Fibroblast of skin of abdomen (primary cell): ENCODE results near the gene CFAP46.
"Not testable (repeated sequence)": the region's sequence is repeated elsewhere in the genome, so short reads cannot be mapped to it uniquely, and the experiment has no call there.

Source experiments
- DNase-seq: peaks from one replicate; pipeline ENCODE4 v3.0.0-alpha.2; 2013

Gene CFAP46

DNA sequence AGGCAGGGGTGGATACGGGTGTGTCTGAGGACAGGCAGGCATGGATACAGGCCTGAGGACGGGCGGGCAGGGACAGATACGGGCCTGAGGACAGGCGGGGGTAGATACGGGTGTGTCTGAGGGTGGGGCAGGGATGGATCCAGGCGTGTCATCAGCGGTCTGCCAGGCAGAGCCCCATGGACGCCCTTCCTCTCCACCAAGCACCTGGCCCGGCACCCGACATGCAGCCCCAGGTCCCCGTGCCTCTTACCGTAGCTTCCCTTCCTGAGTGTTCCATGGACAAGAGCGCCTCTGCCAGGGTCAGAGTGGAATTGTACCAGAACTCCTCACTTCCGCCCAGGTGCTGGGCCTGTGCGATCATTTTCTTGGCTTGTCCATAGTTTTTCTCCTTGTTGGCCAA lies 81.8 kb downstream of the CFAP46 start:
- DNase-seq: no peak

DNA sequence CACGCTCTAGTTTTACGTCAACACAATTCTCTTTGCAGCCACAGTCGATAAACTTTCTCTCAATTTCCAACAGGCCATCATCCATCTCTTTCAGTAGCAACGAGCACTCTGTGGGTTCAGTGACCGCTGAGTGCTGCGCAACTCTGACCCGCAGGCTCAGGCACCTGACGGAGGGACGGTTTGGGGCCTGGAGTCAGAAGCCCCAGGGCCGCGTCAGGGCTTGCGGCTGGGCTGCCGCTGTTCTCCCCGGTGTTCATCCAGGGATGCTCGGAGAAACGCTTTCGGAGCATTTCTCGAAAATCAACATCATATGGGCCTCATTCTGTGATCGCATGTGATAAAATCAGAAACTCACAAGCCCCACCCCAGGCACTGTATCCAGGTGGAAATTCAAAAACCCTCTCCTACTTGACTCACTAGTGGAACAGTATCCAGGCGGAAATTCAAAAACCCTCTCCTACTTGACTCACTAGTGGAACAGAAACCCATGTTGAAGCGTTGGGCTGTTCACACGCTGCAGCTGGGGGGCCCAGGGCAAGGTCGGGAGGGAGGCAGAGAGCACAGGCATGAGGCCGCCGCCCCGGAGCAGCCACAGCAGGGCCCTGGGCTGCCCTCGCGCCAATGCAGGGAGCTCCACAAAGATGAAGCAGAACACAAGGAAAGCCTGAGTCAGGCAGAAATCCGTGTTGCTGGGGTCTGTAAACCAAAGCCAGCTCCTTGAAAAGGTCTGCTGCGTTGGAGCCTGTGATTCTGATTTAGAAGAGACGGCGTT lies 83.1 kb downstream of the CFAP46 start:
- no peak for DNase-seq

DNA sequence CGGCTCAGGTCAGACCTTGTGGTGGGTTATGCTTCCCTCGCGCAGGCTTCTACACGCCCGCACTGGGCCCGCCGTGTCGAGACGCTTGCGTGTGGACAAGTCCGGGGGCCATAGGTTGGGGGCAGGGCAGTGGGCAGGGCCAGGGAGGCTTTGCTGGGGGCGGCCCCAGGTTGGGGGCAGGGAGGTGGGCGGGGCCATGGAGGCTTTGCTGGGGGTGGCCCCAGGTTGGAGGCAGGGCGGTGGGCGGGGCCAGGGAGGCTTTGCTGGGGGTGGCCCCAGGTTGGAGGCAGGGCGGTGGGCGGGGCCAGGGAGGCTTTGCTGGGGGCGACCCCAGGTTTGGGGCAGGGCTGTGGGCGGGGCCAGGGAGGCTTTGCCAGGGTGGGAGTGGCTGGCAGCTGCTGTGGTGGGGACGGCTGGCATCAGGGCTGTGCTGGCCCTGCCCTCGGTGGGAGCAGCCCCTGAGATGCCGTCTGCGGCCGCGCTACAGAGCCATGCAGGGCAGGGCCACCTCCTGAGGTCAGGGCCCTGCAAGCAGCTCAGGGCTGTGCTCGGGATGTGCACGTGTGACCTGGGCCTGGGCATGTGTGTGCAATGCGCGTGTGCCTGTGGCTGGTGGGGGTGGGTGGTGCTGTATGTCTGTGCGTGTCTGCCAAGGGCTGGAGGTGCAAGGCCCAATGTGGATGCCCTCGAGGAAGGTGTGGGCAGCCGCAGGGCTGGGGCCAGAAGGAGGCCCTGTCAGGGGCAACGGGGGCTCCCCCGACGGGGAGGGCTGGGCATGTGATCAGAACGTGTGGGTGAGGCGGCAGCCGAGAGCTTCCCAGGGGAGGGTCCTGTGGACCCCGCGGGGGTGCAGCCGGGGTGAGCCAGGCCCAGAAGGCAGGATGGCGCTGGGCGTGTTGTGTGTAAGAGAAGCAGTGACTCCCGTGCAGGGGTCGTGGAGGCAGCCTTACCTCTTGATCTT lies 84.0 kb downstream of the CFAP46 start:
- no peak for DNase-seq

DNA sequence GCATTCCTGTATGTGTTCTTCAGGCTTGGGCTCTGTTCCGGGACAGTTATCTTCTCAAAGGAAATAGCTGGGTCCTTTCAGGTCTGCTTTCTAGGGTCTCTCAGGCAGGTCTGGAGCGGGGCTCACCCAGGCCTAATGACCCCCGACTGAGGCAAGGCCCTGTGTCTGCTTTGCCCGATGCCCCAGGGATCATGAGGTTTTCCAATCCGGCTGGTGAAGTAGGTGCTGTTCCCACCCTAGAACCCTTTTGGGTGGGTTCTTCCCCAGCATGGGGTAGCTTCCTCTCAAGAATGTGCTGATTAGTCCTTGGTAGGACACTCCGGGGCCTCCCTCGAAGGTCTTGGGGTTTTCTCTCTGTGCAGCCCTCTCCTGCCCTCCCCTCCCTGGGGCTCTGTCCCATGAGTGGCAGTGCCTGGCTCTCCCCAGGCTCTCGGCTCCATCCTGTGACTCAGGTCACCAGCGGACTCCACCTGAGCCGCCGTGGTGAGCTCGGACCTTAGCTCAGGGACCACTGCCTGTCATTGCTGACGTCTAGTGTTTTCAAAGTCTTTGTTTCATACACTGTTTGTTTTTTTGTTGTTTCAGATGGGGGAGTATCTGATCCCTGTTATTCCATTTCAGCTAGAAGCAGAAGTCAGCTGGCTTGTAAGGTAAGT lies 85.4 kb downstream of the CFAP46 start:
- no peak for DNase-seq

DNA sequence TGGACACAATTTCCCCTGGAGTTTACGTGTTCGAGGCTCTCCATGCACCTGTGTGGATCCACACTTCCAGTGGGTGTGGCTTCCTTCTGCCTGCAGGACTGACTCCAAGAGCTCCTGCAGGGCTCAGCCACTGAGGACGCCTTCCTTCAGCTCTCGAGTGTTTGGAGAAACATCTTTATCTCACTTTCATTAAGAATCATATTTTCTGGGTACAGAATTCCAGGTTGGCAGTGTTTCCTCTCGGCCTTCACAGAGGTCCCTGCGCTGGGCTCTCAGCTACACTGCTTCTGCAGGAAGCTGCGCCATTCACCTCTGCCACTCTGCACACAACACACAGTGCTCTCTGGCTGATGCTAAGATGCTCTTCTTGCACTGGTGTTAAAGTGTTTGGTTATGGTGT lies 86.5 kb downstream of the CFAP46 start:
- no peak for DNase-seq

DNA sequence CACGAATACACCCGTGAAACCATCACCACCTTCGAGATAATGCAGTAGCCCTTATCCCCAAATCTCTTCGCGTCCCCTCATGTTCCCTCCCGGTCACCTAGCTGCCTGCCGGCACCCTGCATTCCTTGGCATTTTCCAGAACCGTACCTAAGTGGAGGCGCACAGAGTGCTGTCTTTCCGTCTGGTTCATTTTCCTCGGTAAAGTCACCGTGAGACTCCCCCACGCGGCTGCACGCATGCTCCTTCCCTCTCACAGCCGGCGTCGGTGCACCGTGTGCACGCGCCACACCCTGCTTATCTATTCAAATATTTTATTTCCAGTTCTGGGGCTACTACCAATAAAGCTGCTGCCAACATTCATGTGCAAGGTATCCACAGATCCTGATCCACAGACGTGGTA lies 90.9 kb downstream of the CFAP46 start:
- no peak for DNase-seq

DNA sequence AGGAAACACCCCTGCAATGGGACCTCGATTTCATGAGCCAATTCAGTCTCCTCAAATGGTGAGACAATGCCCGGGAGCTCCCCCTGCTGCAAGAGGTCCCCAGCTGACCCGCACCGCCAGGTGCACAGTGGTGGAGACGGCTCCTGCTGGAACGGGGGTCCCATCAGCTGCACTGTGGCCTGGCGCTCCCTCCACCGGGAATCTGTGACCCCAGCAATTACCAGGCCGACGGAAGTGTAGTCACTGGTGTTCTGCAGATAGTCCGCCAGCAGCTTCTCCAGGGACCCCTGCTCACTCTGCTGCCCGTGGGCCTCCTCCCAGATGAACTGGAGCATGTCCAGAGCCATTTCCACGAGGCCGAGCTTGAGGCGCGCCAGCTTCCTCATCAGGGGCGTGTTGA lies 91.5 kb downstream of the CFAP46 start:
- no peak for DNase-seq

DNA sequence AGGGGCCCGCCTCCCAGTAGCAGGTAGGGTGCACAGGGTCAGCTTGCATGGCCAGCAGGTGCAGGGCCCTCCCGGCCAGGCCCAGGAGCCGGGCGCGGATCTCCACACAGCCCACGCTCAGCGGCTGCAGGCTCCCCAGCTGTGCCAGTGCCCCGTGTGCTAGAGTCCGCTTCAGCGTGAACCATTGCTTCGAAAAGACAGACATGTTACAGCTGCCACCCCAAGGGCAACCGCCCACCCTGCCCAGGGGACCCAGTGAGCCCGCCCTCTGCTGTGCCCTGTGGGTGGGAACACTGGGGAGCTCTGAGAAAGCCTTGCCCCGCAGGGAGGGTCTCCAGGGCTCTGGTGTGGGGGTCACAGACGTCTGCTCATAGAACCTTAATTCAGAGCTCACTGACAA lies 92.1 kb downstream of the CFAP46 start:
- DNase-seq: no peak

DNA sequence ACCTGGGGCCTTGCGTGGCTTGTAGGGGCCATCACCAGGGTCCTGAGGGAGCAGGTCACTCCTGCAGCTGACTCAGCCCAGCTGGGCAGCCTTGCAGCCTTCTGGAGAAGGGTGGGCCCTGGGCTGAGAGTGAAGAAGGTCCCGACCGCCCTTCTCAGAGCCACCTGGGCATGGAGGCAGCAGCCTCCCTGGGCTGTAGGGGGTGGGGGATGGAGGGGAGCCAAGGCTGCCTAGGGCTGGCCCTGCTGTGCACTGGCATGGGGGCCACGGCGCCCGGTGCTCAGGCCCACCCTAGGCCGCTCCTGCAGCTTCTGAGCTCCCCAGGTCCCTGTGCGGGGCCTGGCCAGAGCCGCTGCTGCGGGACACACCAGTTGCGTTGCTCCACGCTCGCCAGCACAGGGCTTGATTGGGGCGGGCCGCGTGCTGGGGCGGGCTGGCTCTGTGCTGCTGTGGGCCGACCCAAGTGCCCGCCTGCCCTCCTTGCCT lies 92.8 kb downstream of the CFAP46 start:
- DNase-seq: no peak

DNA sequence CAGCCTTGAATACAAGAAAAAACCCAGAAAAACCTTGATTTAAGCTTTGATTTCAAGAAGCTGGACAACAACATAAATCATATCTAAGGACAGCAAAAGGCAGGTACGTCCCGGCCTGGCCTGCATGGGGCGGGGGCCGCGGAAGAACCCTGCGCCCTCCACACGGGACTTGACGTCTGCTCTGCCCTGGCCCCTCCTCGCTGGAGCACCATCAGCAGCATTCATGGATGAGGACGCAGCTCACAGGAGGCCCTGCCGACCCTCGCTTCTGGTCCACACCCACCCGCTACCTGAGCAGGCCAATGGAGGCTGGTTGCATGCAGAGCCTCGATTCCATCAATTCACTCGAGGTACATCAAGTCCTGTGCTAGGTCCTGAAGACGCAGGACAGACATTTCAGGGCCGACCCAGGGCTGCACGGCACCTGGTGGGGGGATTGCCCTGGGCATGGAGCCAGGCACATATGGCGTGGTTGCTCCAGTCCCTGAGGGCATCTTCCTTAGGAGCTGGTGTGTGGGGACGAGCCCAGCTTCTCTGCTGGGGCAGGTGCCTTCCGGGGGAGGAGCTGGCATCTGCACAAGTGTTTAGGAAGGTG lies 93.3 kb downstream of the CFAP46 start:
- no peak for DNase-seq

DNA sequence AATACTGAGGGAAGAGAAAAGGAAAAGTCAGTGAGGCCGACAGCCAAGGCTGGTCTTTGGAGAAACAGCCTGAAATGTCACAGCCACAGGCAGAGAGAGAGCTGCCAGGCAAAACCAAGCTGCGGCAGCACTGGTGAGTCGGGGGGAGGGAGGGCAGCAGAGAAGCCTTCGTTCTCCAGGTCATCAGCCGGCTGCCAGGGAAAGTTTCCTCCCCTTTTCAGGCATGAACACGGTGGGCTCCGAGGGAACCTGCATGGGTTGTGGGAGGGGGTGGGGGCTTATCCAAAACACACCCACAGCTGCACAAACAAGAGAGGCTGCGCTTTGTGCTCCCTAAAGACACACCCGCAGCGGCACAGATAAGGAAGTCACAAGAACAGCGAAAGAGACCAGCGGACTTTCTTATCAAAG lies 94.1 kb downstream of the CFAP46 start:
- no peak for DNase-seq

DNA sequence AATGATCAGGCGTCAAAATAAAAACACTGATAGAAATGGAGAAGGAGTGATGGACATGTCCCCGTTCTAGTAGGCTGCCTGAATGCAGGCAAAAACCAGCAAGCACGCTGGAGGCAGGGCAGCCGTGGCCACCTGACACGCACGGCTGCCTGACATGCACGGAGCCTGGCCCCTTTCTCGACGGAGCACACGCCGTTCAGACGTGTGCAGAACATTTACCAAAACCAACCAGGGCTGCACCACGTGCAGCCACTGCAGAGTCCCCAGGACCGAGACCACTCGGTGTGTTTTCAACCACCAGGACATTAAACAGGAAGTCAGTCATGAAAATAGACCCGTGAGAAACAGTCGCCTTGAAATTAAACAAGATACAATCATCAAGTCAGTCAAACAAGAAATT lies 94.5 kb downstream of the CFAP46 start:
- no peak for DNase-seq

DNA sequence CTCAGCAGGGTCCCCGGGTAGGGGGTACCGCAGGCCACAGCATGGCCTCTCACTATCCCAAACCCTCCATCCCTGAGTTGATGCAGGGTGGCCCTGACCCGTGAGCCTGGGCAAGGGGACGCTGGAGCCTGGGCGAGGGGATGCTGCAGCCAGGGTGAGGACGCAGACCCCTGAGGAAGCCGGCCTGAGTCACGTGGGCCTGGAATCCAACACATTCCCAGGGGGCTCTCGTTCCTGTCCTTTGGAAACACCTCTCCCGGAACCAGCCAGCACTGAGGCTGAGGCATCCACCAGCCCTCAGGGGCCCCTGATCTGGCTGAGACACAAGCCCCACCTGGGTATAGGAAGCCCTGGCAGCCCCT lies 95.0 kb downstream of the CFAP46 start:
- no peak for DNase-seq

DNA sequence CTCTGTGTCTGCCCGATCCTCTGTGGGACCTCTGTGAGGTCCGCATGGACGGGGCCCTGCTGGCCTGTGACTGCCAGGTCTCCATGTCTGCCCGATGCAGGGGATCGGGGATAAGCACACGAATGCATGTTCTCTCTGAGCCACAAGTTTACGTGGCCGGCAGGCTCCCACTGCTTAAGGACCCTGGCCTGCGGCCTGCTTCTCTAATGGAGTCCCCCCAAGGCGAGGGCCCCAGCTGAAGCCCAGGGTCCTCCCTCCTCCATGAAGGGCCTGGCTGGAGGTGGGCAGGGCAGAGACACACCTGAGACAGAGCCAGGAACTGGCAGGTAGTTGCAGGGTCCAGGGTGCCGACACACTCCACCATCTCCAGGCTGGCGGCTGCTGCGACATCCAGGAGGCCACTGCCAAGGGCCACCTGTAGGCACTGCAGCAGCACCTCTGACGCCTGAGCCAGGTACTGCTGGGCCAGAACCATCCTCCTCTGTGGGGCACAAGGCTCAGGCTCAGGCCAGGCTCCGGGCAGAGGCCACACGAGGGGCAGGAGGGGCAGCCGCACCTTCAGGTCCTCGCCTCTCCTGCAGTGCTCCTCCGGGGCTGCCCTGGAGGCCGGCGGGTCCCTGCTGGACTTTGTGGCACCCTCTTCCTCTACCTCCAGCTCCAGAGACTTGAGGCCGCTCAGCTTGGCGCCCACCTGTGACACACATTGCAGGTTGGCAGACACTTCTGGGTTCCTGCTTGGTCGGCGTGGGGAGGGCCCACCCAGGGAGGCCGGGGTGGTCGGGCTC lies 95.5 kb downstream of the CFAP46 start:
- no peak for DNase-seq

DNA sequence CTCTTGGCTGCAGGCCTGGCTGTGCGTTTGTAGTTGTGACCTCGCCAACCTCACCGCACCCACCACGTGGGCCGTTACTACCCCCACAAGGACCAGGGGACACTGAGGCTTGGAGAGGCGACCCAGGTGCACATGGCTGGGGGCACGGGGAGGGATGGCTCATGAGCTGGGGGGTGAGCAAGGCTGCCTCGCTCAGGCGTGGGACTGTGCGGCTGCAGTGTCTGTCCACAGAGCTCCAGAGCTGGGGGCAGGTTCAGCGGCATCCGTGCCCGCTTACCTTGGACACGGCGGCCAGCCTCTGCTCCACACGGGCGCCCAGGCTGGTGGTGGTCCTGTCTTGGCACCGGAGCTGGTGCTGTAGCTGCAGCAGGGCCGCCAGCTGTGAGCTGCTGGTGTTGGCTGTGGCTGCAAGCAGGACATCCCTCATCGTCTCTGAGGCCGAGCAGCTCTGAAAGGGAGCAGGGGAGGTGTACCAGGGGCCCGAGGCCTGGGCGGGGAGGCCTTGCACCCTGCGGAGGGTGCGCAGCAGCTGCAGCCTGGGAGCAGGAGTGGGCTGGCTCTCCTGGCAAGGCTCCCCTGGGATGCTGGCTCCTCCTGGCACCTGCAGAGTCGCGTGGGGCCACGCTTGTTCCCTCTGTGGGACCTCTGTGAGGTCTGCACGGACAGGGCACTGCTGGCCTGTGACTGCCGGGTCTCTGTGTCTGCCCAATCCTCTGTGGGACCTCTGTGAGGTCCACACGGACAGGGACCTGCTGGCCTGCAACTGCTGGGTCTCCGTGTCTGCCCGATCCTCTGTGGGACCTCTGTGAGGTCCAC lies 96.4 kb downstream of the CFAP46 start:
- no peak for DNase-seq

DNA sequence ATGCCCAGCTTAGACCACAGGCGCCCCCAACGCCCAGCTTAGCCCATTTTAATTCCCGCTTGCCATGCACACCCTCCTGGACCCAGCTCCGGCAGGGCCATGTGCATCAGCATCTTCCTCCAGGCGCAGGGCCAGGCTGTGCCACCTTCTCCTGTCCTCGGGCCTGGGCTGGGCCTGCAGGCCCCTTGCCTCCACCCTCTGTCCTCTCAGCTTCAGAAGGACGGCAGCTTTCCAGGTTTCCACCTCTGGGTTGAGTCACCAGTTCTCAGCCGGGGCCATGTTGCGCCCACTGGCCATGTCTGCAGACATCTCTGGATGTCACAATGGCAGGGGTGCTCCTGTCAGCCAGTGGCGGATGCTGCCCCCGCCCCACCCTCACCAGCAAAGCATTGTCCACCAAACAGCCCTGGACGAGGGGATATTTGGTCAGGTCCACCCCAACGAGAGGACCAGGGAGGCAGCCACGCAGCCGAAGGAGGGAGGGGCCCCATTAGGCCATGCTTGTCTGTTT lies 97.3 kb downstream of the CFAP46 start:
- DNase-seq: no peak

DNA sequence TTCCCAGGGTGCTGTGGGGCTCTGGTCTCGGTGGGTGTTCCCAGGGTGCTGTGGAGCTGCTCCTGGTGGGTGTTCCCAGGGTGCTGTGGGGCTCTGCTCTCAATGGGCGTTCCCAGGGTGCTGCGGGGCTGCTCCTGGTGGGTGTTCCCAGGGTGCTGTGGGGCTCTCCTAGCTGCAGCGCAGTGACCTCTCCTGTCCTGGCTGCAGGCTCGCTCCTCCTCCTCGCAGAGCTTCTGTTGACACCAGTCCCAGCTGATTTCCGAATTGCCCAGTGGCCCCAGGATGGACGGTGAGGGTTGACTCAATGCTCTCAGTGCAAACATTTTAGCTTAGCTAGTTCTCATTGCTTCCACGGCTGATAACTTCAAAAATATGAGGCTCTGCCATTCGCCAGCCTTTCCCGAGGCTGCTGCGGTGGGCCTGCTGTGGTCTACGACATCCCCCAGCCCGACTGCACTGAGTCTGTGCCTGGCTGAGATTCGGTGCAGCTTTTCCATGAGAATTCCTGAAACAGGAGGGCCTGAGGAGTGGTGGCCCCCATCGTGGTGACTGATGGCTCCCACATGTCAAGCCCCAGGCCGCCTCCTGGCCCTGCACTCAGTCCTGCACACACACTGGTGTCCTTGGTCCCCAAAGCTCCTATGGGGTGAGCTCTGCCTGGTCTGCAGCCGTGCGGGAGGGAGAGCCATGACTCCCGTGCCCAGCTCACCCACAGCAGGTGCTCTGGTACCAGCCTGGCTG lies 98.1 kb downstream of the CFAP46 start:
- DNase-seq: no peak

DNA sequence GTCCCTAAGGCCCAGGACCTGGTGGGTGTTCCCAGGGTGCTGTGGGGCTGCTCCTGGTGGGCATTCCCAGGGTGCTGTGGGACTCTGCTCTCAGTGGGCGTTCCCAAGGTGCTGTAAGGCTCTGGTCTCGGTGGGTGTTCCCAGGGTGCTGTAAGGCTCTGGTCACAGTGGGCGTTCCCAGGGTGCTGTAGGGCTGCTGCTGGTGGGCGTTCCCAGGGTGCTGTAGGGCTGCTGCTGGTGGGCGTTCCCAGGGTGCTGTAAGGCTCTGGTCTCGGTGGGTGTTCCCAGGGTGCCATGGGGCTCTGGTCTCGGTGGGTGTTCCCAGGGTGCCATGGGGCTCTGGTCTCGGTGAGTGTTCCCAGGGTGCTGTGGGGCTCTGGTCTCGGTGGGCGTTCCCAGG lies 99.1 kb downstream of the CFAP46 start:
- DNase-seq: not testable (repeated sequence)

DNA sequence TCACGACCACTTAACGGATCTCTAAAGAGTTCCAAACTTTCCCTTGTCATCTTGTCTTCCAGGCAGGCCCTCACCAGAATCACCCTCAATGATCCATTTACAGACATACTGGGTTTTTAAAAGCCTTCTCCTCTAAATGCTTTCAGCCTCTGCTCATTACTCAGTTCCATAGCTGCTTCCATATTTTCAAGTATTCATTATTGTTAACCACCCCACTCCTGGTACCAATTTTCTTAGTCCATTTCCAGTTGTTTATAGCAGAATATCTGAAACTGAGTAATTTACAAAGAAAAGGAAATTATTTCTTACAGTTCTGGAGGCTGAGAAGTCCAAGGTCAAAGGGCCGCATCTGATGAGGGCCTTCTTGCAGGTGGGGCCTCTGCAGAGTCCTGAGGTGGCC lies 100.0 kb downstream of the CFAP46 start:
- no peak for DNase-seq

DNA sequence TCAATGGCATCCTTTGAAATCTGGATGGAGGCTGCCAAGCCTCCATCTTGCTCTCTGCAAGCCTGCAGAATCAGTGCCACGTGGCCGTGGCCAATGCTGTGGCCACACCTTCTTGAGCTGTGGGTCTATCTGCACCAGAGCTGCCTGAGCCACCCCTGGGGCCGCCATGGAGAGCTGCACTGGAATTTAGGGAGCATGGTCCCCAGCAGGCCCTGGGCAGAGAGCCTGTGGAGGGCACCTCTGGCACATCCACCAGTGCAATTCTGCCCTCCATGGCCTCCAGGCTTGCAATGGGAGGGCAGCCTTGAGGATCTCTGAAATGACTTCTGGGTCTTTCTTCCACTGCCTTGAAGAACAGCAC lies 100.8 kb downstream of the CFAP46 start:
- DNase-seq: no peak
